HCT116 (cell line): ENCODE measurements around the gene PYGB. TPM values are rescaled to one million over a fixed set of nuclear protein-coding genes. Genes with fewer than 3 reads are reported as not detected.
"Not testable (repeated sequence)": the region's sequence is repeated elsewhere in the genome, so short reads cannot be mapped to it uniquely, and the experiment has no call there.

Experiments used
- ATAC-seq: fragments of 200-7000 bp; cut with Tn5 transposase; 2 replicates; pipeline ENCODE4 v1.9.1; 2020; ENCODE audit warnings: mild to moderate bottlenecking, moderate library complexity
- BruUV-seq: library from RNA; stranded (reverse); fragments of 400-500 nt; replicated peaks from 2 replicates; lab custom pipeline; 2021; lab: Mats Ljungman, UMichigan
- CTCF ChIA-PET: fragments of 300-600 bp; sonication (Branson Sonifier 250); formaldehyde crosslinking; loops from one replicate; lab custom pipeline; 2021; ENCODE audit warnings: antibody characterized with exemption; lab: Charles Lee
- POLR2A ChIA-PET: fragments of 300-600, 350-600 bp; sonication (Branson Sonifier 250); formaldehyde crosslinking; loops from one replicate; lab custom pipeline; 2021; ENCODE audit warnings: antibody characterized with exemption; lab: Charles Lee
- RAD21 ChIA-PET, 2 experiments: fragments of 300-600 bp; sonication (Branson Sonifier 250); formaldehyde crosslinking; loops; one replicate each; lab custom pipeline; 2023; ENCODE audit warnings: low total read pairs in 2 of 2; ENCODE audit not compliant: uncharacterized antibody in 2 of 2, unreplicated experiment in 2 of 2, low non-redundant PET in 1 of 2; lab: Charles Lee
- DNase-seq: peaks from one replicate; pipeline ENCODE4 v3.0.0-alpha.2; 2010; ENCODE audit warnings: low read depth, low spot score
- H2AFZ ChIP-seq: fragments of 200-600 bp; shearing (Covaris generic), sonication (generic); 2 replicates; pipeline ENCODE4 v1.6.1; 2017; ENCODE audit warnings: low read depth, mixed run types, mixed read lengths, antibody characterized with exemption, low read length; ENCODE audit not compliant: poor library complexity, severe bottlenecking
- H3K27ac ChIP-seq: 2 replicates; pipeline ENCODE4 v1.5.1; 2012; ENCODE audit warnings: low read depth, low read length
- H3K27me3 ChIP-seq: fragments of 200-600 bp; sonication (generic); 2 replicates; pipeline ENCODE4 v1.6.1; 2016; ENCODE audit warnings: mixed run types, low read length, mixed read lengths; ENCODE audit not compliant: insufficient read depth
- H3K36me3 ChIP-seq, 2 experiments: fragments of 200-500 bp in 1 of 2; fragments of 200-600 bp in 1 of 2; sonication (Bioruptor generic) in 1 of 2; sonication (generic) in 1 of 2; 2 replicates each; pipeline versions ENCODE4 v1.5.1 to v1.6.1; 2014 to 2016; ENCODE audit warnings: low read length in 2 of 2, inconsistent platforms in 1 of 2, mixed read lengths in 1 of 2, mixed run types in 1 of 2; ENCODE audit not compliant: insufficient read depth in 2 of 2, control insufficient read depth in 1 of 2
- H3K4me1 ChIP-seq, 2 experiments: fragments of 200-600 bp in 1 of 2; sonication (generic) in 1 of 2; 2 replicates each; pipeline versions ENCODE4 v1.5.1 to v1.6.1; 2012 to 2017; ENCODE audit warnings: low read length in 2 of 2, inconsistent platforms in 1 of 2, mild to moderate bottlenecking in 1 of 2, mixed read lengths in 1 of 2, mixed run types in 1 of 2, moderate library complexity in 1 of 2; ENCODE audit not compliant: insufficient read depth in 2 of 2, control insufficient read depth in 1 of 2
- H3K4me2 ChIP-seq: fragments of 200-600 bp; sonication (generic); 2 replicates; pipeline ENCODE4 v1.6.1; 2017; ENCODE audit warnings: mixed run types, low read length, mixed read lengths
- H3K4me3 ChIP-seq, 2 experiments: fragments of 200-600 bp in 1 of 2; sonication (generic) in 1 of 2; replicated peaks in 1 of 2; 2 replicates each; pipeline ENCODE4 v1.5.1; 2011 to 2016; ENCODE audit warnings: low read length in 2 of 2, control low read depth in 1 of 2, low read depth in 1 of 2, mild to moderate bottlenecking in 1 of 2, mixed read lengths in 1 of 2, mixed run types in 1 of 2
- H3K79me2 ChIP-seq: fragments of 200-600 bp; sonication (generic); 2 replicates; pipeline ENCODE4 v1.6.1; 2017; ENCODE audit warnings: mild to moderate bottlenecking, mixed run types, low read length, moderate library complexity, mixed read lengths; ENCODE audit not compliant: insufficient read depth
- H3K9ac ChIP-seq: fragments of 200-600 bp; sonication (generic); 2 replicates; pipeline ENCODE4 v1.6.1; 2016; ENCODE audit warnings: low read length, mixed read lengths
- H3K9me2 ChIP-seq: fragments of 200-600 bp; sonication (generic), shearing (Covaris generic); 2 replicates; pipeline ENCODE4 v1.6.1; 2017; ENCODE audit warnings: mixed run types, mild to moderate bottlenecking, moderate library complexity; ENCODE audit not compliant: insufficient read depth
- H3K9me3 ChIP-seq, 2 experiments: fragments of 200-500 bp in 1 of 2; fragments of 200-600 bp in 1 of 2; sonication (Bioruptor generic) in 1 of 2; sonication (generic) in 1 of 2; 2 replicates each; pipeline ENCODE4 v1.6.1; 2014 to 2017; ENCODE audit warnings: low read length in 2 of 2, mixed read lengths in 2 of 2, inconsistent platforms in 1 of 2, low read depth in 1 of 2, mild to moderate bottlenecking in 1 of 2, mixed run types in 1 of 2, moderate library complexity in 1 of 2; ENCODE audit not compliant: control insufficient read depth in 1 of 2, insufficient read depth in 1 of 2
- H4K20me1 ChIP-seq: fragments of 200-600 bp; sonication (generic), shearing (Covaris generic); 2 replicates; pipeline ENCODE4 v1.6.1; 2017; ENCODE audit warnings: mixed run types, mild to moderate bottlenecking, moderate library complexity; ENCODE audit not compliant: insufficient read depth
- EGR1 ChIP-seq: IDR thresholded peaks from 2 replicates; pipeline ENCODE4 v1.6.1; 2012; ENCODE audit warnings: low read depth
- EZH2 ChIP-seq: fragments of 200-600 bp; sonication (generic); IDR thresholded peaks from 2 replicates; pipeline ENCODE4 v1.6.1; 2017; ENCODE audit warnings: antibody characterized with exemption, mixed run types
- intact Hi-C: fragments of 100-400 bp; cut with micrococcal nuclease; formaldehyde crosslinking; loops from 2 replicates; pipeline ENCODE4 v1.10.0; 2022
- total RNA-seq: library from RNA; stranded (reverse); gene quantifications from one replicate; pipeline ENCODE4 v1.2.1, GENCODE V29; 2021; ENCODE audit not compliant: unreplicated experiment
- TF ChIP-seq, protein P1 (sequence below), 3 experiments: fragments of 200-600 bp in 1 of 3; sonication (generic) in 1 of 3; IDR thresholded peaks in 2 of 3; conservative IDR thresholded peaks in 1 of 3; 2 replicates each; pipeline ENCODE4 v1.5.1; 2012 to 2017; ENCODE audit warnings: low read depth in 2 of 3, low read length in 2 of 3, antibody characterized with exemption in 1 of 3, borderline replicate concordance in 1 of 3, control low read depth in 1 of 3, mild to moderate bottlenecking in 1 of 3, mixed read lengths in 1 of 3, mixed run types in 1 of 3, moderate library complexity in 1 of 3; ENCODE audit not compliant: insufficient read depth in 1 of 3
- TF ChIP-seq, protein P2 (sequence below): IDR thresholded peaks from 2 replicates; pipeline ENCODE4 v1.6.1; 2012

PYGB gene
- total RNA-seq, 1 experiment from 2014 or later, result 87.8 TPM

DNA sequence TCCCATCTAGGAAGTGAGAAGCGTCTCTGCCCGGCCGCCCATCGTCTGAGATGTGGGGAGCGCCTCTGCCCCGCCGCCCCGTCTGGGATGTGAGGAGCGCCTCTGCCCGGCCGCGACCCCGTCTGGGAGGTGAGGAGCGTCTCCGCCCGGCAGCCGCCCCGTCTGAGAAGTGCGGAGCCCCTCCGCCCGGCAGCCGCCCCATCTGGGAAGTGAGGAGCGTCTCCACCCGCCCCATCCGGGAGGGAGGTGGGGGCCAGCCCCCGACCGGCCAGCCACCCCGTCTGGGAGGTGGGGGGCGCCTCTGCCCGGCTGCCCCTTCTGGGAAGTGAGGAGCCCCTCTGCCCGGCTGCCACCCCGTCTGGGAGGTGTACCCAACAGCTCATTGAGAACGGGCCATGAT is 64.8 kb downstream of the PYGB start:
- H3K4me1 ChIP-seq, result peaks cover 37 to 44% of the 10 kb centered on the region in 2 experiments
- H3K9ac ChIP-seq, POLR2A ChIA-PET, CTCF ChIA-PET, H3K4me3 ChIP-seq, BruUV-seq, H3K79me2 ChIP-seq, H3K4me2 ChIP-seq, H2AFZ ChIP-seq, DNase-seq, RAD21 ChIA-PET, H3K27ac ChIP-seq, ATAC-seq, H3K27me3 ChIP-seq, H3K9me3 ChIP-seq, H4K20me1 ChIP-seq, H3K36me3 ChIP-seq, H3K9me2 ChIP-seq: not testable (repeated sequence)
- intact Hi-C loops, result loop anchor here (5.0 kb wide), 1 partner anchor 320 kb away; the partner anchor contains the start of gene APMAP

DNA sequence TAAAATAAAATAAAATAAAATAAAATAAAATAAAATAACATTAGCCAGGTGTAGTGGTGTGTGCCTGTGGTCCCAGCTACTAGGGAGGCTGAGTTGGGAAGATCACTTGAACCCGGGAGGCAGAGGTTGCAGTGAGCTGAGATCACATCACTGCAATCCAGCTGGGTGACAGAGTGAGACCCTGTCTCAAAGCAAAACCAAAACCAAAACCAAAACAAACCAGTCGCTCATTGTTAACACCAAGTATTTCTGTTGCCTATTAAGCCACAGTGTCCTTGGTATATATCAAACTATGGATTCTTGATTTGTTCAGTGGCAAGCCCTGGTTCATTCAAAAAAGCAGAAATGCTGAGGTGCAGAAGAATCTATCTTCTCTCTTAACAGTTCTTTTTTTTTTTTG is 65.7 kb downstream of the PYGB start:
- TF ChIP-seq, protein P1, sequence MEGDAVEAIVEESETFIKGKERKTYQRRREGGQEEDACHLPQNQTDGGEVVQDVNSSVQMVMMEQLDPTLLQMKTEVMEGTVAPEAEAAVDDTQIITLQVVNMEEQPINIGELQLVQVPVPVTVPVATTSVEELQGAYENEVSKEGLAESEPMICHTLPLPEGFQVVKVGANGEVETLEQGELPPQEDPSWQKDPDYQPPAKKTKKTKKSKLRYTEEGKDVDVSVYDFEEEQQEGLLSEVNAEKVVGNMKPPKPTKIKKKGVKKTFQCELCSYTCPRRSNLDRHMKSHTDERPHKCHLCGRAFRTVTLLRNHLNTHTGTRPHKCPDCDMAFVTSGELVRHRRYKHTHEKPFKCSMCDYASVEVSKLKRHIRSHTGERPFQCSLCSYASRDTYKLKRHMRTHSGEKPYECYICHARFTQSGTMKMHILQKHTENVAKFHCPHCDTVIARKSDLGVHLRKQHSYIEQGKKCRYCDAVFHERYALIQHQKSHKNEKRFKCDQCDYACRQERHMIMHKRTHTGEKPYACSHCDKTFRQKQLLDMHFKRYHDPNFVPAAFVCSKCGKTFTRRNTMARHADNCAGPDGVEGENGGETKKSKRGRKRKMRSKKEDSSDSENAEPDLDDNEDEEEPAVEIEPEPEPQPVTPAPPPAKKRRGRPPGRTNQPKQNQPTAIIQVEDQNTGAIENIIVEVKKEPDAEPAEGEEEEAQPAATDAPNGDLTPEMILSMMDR (IDR thresholded peaks at IDR 0.05 in 2 of 3, conservative IDR thresholded peaks at IDR 0.05 in 1 of 3; ENCODE audit: borderline replicate concordance in 1 of 3, insufficient read depth in 1 of 3, low read depth in 2 of 3, low read length in 2 of 3), result no peak
- TF ChIP-seq, protein P2, sequence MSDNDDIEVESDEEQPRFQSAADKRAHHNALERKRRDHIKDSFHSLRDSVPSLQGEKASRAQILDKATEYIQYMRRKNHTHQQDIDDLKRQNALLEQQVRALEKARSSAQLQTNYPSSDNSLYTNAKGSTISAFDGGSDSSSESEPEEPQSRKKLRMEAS, result no peak
- TF ChIP-seq EZH2 (no peak), EGR1 (no peak)
- TF ChIP-seq, all 23 proteins: peak for 0
- Histone ChIP-seq H3K4me1 (peaks cover 29 to 36% of the 10 kb centered on the region in 2 experiments), H3K4me3 (no peak overlapping the region), H3K27ac (no peak overlapping the region), H3K79me2 (no peaks in the 10 kb centered on the region), H4K20me1 (no peaks in the 10 kb centered on the region), H3K9ac (no peak overlapping the region), H3K9me3 (no peaks in the 10 kb centered on the region), H3K36me3 (no peaks in the 10 kb centered on the region), H3K4me2 (no peak overlapping the region), H3K27me3 (no peaks in the 10 kb centered on the region), H2AFZ (no peak overlapping the region), H3K9me2 (no peaks in the 10 kb centered on the region)
- POLR2A ChIA-PET, result no interaction called here
- no TSS peak for BruUV-seq
- CTCF ChIA-PET, result no interaction called here
- DNase-seq, result no peak
- no peak for ATAC-seq
- RAD21 ChIA-PET, result no interaction called here
- intact Hi-C loops, result loop anchor here (5.0 kb wide), 1 partner anchor 321 kb away; the partner anchor contains the start of gene APMAP
